WI38 (cell line): Measurements from ENCODE around the gene BCORL1.

ENCODE experiments used
- H3K4me3 ChIP-seq: 2 replicates; pipeline ENCODE4 v1.5.1; 2011; ENCODE audit warnings: low read depth, mild to moderate bottlenecking, control low read depth, low read length
- TF ChIP-seq, protein P1 (sequence below): IDR thresholded peaks from 2 replicates; pipeline ENCODE4 v1.5.1; 2012; ENCODE audit warnings: low read depth, mild to moderate bottlenecking, control low read depth, low read length

The BCORL1 gene

DNA sequence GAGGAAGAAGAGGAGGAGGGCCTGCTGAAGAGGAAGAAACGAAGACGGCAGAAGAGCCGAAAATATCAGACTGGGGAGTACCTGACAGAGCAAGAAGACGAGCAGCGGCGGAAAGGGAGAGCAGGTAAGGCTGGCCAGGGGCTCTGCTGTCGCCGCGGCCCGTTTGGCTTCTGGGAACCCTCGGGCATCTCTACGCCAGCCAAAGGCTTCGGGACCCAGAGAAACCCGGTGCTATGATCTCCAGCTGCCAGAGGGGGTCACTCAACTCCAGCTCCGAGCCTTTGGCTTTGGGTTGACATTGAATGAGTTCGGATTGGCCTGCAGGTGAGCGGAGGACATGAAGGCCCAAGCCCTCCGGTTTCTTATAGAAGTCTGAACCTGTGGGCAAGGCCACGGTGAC lies 42.8 kb downstream of the BCORL1 start:
- no peak overlapping the region for H3K4me3 ChIP-seq
- TF ChIP-seq, protein P1, sequence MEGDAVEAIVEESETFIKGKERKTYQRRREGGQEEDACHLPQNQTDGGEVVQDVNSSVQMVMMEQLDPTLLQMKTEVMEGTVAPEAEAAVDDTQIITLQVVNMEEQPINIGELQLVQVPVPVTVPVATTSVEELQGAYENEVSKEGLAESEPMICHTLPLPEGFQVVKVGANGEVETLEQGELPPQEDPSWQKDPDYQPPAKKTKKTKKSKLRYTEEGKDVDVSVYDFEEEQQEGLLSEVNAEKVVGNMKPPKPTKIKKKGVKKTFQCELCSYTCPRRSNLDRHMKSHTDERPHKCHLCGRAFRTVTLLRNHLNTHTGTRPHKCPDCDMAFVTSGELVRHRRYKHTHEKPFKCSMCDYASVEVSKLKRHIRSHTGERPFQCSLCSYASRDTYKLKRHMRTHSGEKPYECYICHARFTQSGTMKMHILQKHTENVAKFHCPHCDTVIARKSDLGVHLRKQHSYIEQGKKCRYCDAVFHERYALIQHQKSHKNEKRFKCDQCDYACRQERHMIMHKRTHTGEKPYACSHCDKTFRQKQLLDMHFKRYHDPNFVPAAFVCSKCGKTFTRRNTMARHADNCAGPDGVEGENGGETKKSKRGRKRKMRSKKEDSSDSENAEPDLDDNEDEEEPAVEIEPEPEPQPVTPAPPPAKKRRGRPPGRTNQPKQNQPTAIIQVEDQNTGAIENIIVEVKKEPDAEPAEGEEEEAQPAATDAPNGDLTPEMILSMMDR: no peak

DNA sequence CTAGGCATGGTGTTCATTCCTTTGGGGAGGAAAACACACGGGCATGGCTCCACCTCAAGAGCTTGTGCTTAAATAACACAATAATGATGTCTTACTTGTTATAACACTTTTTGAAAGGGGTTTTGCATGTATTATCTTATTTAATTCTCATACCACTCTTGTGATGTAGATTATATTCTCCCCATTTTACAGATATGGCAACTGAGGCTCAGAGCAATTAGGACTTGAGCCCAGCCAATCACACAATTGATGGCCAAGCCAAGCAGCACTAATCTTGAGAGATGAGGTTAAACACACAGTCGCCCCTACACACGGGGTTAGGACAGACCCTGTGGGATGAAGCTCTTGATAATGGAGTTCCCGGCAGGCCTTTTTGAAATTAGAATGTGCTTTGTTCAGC lies 45.1 kb downstream of the BCORL1 start:
- TF ChIP-seq, protein P1: no peak
- H3K4me3 ChIP-seq: no peak overlapping the region

DNA sequence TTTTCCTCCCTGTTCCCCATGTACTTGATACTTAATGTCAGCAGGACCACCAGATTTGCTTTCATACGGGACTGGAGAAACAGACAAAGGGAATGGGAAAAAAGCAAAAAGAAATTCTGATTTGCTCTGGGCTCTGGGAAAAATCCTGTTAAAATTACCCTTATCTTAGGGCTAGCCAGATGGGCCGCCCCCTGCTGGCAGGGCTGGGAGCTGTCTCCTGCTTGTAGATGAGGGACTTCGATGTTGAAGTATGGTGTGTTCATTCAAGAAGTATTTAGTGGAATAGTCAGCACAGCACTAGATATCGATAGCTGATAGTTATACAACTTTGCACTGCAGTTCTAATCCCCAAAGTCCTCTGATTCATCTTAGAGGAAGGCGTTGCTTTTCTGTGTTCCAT lies 45.8 kb downstream of the BCORL1 start:
- H3K4me3 ChIP-seq: no peak overlapping the region
- TF ChIP-seq, protein P1: peak; percentile 34

DNA sequence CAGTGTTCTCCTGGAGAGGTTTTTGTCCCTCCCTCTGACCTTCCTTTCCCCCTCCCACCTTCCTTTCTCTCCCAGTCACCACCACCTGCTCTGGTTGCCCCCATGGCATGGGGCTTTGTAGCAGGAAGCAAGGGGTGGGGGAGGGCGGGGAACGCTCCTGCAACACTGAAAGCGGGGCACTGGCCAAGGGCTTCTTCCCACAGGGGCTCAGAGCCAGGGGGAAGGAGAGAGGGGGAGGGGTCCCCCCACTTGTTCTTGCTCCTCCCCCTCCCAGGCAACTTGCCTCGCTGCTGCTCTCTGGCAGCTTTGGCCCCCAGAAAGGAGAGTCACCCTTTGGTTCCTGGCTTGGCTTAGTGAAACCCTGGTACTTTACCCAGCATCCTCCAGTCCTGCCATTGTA lies 48.4 kb downstream of the BCORL1 start:
- TF ChIP-seq, protein P1: no peak
- H3K4me3 ChIP-seq: no peak overlapping the region

DNA sequence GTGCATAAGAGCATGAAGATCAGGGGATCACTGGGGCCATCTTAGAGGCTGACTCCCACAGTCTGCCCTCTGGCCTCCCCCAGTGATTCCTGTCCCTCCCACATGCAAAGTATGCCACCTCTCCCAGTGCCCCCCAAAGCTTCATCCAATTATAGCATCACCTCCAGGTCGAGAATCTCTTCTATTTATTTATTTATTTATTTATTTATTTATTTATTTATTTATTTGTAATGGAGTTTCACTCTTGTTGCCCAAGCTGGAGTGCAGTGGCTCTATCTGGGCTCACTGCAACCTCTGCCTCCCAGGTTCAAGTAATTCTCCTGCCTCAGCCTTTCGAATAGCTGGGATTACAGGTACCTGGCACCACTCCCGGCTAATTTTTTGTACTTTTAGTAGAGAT lies 50.1 kb downstream of the BCORL1 start:
- TF ChIP-seq, protein P1: no peak
- H3K4me3 ChIP-seq: no peak overlapping the region

DNA sequence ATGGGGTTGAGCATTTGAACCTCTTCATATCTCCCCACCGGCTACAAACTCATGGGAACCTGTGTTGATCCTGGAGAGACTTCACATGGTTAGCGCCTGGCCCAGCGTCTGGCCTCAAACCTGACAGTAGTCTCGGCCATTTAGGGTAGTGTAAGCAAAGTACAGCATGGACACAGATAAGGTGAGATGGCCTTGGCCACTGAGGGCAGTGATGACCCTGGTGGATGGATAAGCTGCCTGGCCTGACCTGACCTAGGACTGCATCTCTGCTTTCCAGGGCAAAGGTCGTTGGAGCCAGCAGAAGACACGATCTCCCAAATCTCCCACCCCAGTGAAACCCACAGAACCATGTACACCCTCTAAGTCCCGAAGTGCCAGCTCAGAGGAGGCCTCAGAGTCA lies 51.7 kb downstream of the BCORL1 start:
- no peak overlapping the region for H3K4me3 ChIP-seq
- TF ChIP-seq, protein P1: no peak

DNA sequence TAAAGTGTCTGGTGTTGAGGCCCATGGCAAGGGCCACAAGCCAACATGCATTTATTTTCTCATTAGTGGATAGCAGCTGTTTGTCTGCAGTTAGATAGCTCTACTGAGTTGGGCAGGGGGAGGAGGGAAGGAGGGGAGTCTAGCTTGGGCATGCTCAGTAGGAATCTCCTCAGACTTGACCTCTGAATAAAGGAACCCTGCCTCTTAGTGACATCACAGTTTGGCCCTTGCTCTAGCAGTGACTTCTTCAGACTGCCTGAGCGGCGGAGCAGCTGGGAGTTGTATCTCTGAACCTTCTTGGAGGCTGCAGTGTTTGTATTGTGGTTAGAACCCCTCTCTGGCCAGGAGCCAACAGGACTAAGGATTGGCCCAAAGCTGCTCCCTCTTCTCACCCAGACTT lies 57.4 kb downstream of the BCORL1 start:
- TF ChIP-seq, protein P1: no peak
- no peak overlapping the region for H3K4me3 ChIP-seq
